Upper lobe of right lung (tissue), 1 donor: ENCODE results near the gene ZNF280A. TPM values are rescaled to one million over a fixed set of nuclear protein-coding genes. Genes with fewer than 3 reads are reported as not detected.

Experiments used
- ATAC-seq: fragments of 200-7000 bp; cut with Tn5 transposase; one replicate; pipeline ENCODE4 v1.9.1; 2020; ENCODE audit warnings: mild to moderate bottlenecking, moderate library complexity
- DNase-seq: peaks from one replicate; pipeline ENCODE4 v3.0.0-alpha.2; 2020
- H3K27ac ChIP-seq: fragments of 200-600 bp; one replicate; pipeline ENCODE4 v1.8.0; 2022
- H3K27me3 ChIP-seq: fragments of 200-600 bp; one replicate; pipeline ENCODE4 v1.8.0; 2022; ENCODE audit warnings: mild to moderate bottlenecking
- H3K36me3 ChIP-seq: fragments of 200-600 bp; one replicate; pipeline ENCODE4 v1.8.0; 2022
- H3K4me1 ChIP-seq: fragments of 200-600 bp; one replicate; pipeline ENCODE4 v1.8.0; 2022
- H3K4me3 ChIP-seq: fragments of 200-600 bp; one replicate; pipeline ENCODE4 v1.8.0; 2022; ENCODE audit warnings: mild to moderate bottlenecking
- H3K9me3 ChIP-seq: fragments of 200-600 bp; one replicate; pipeline ENCODE4 v1.8.0; 2022
- intact Hi-C: fragments of 100-400 bp; cut with DNase I; formaldehyde crosslinking; loops from one replicate; pipeline ENCODE4 v1.11.0; 2022
- total RNA-seq: library from RNA; stranded (reverse); fragmentation: NEBNext Ultra II Directional; extraction: Animal tissue kit (Norgen Biotek cat#: 25700); gene quantifications from one replicate; pipeline ENCODE4 v1.2.1, GENCODE V29; 2021
- TF ChIP-seq, protein P1 (sequence below): fragments of 200-600 bp; IDR thresholded peaks from one replicate; pipeline ENCODE4 v1.8.0; 2022; ENCODE audit warnings: antibody characterized with exemption
- donor health status: DM: no; HTN: yes; CAD: no; lungs with severe emphysema.

ZNF280A gene
- total RNA-seq, 1 donor from 2014 or later = not detected

DNA sequence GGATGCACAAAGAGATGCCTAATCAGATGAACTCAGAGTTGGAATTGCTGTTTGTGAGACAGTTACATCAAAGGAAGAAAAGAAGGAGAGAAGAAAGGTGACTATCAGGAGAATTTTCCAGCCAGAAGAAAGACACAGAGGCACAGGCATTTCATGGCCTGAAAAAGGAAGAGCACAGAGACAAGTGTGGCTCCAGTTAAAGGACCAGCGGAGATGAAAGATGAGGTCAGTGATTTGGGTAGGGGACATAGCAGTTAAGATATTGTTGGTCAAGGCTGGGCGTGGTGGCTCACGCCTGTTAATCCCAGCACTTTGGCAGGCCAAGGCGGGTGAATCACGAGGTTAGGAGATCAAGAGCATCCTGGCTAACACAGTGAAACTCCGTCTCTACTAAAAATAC is 3.4 kb upstream of the ZNF280A start:
- no peaks in the 10 kb centered on the region for H3K4me1 ChIP-seq
- intact Hi-C loops = no loop called here
- no peaks in the 10 kb centered on the region for H3K36me3 ChIP-seq
- H3K9me3 ChIP-seq = no peaks in the 10 kb centered on the region
- H3K4me3 ChIP-seq = no peak overlapping the region
- TF ChIP-seq, protein P1, sequence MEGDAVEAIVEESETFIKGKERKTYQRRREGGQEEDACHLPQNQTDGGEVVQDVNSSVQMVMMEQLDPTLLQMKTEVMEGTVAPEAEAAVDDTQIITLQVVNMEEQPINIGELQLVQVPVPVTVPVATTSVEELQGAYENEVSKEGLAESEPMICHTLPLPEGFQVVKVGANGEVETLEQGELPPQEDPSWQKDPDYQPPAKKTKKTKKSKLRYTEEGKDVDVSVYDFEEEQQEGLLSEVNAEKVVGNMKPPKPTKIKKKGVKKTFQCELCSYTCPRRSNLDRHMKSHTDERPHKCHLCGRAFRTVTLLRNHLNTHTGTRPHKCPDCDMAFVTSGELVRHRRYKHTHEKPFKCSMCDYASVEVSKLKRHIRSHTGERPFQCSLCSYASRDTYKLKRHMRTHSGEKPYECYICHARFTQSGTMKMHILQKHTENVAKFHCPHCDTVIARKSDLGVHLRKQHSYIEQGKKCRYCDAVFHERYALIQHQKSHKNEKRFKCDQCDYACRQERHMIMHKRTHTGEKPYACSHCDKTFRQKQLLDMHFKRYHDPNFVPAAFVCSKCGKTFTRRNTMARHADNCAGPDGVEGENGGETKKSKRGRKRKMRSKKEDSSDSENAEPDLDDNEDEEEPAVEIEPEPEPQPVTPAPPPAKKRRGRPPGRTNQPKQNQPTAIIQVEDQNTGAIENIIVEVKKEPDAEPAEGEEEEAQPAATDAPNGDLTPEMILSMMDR = no peak
- no peak overlapping the region for H3K27ac ChIP-seq
- no peaks in the 10 kb centered on the region for H3K27me3 ChIP-seq
- no peak for ATAC-seq
- DNase-seq = no peak

DNA sequence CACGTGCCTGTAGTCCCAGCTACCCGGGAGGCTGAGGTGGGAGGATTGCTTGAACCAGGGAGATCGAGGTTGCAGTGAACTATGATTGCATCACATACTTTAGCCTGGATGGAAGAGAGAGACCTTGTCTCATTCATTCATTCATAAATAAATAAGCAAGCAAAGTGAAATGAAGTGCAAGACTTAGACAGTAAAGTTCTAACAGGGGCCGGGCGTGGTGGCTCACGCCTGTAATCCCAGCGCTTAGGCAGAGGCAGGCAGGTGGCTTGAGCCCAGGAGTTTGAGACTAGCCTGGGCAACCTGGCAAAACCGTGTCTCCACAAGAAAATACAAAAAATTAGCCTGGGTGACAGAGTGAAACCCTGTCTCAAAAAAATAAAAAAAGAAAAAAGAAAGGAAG is 1.6 kb upstream of the ZNF280A start:
- Histone ChIP-seq H3K27me3 (peaks cover 8% of the 10 kb centered on the region), H3K9me3 (no peaks in the 10 kb centered on the region), H3K4me3 (no peak overlapping the region), H3K4me1 (no peaks in the 10 kb centered on the region), H3K27ac (no peak overlapping the region), H3K36me3 (no peaks in the 10 kb centered on the region)
- no peak for ATAC-seq
- no peak for DNase-seq
- intact Hi-C loops = no loop called here
- TF ChIP-seq, protein P1 = no peak

DNA sequence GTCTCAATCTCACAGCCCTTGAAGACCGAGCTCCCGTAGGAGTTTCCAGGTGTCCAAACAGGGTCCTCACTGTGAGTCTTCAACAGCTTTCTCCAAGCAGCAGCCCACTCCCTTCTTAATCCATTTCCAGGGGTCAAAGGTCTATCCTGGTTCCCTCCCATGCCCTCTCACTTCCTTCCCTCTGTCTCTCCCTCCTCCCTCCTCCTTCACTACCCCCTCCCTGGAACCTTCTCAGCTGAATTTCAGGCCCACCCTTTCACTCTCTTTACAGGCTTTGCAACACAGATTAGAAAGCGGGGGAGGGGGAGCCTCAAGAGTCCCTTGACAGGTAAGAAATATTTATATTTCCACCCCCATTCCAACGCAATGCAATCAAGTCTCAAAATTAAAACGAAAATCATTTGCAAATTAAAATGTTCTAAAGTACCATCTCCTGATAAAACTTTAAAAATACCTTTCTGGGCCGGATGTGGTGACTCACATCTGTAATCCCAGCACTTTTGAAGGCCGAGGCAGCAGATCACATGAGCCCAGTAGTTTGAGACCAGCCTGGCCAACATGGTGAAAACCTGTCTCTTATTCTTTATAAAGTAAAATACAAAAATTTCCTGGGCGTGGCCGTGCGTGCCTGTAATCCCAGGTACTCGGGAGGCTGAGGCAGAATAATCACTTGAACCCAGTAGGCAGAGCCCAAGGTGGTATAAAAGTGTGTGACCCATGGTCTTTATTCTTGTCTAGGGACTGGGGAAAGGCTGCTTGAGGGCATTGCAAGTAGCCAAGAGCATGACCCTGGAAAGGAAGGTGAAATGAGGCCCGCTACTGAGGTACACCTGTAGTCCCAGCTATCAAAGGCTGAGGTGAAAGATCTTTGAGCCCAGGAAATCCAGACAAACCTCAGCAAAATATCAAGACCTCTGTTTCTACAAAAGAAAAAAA is 865 bp upstream of the ZNF280A start:
- H3K27ac ChIP-seq = no peak overlapping the region
- no peaks in the 10 kb centered on the region for H3K36me3 ChIP-seq
- peaks cover 8% of the 10 kb centered on the region for H3K27me3 ChIP-seq
- ATAC-seq = no peak
- no peak overlapping the region for H3K4me3 ChIP-seq
- intact Hi-C loops = no loop called here
- TF ChIP-seq, protein P1 = no peak
- no peaks in the 10 kb centered on the region for H3K4me1 ChIP-seq
- no peaks in the 10 kb centered on the region for H3K9me3 ChIP-seq
- no peak for DNase-seq

DNA sequence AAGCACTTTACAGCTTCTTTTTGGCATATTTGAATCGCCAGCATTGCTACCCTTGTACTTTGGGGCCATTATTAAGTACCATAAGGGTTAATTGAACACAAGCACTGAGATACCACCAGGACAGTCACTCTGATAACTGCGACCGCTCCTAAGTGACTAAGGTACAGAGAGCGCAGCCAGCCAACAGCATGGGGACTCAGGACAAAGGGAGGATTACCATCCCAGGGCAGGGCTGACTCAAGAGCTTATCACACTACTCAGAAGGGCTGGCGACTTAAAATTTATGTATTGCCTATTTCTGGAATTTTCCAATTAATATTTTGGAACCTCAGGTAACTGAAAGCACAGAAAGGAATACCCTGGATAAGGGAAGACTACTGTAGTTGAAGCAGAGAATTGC is 479 bp downstream of the ZNF280A start:
- DNase-seq = no peak
- Histone ChIP-seq H3K9me3 (no peaks in the 10 kb centered on the region), H3K27ac (no peak overlapping the region), H3K4me1 (no peaks in the 10 kb centered on the region), H3K4me3 (no peak overlapping the region), H3K36me3 (no peaks in the 10 kb centered on the region), H3K27me3 (peaks cover 13% of the 10 kb centered on the region)
- intact Hi-C loops = no loop called here
- no peak for ATAC-seq
- TF ChIP-seq, protein P1 = no peak

DNA sequence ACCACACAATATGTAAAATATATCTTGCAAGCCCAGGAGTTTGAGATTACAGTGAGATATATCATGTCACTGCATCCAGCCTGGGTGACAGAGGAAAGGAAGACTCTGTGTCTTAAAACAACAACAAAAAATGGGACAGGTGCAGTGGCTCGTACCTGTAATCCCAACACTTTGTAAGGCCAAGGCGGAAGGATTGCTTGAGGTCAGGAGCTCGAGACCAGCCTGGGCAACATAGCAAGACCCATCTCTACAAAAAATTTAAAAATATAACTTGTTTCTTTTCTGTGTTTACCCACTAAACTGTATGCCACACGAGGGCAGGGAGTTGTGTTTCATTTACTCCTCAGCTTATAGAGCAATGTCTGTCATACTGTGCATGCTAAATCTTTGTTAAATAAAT is 3.1 kb downstream of the ZNF280A start:
- no peaks in the 10 kb centered on the region for H3K4me1 ChIP-seq
- no peak for ATAC-seq
- intact Hi-C loops = no loop called here
- DNase-seq = no peak
- peaks cover 26% of the 10 kb centered on the region for H3K27me3 ChIP-seq
- TF ChIP-seq, protein P1 = no peak
- no peaks in the 10 kb centered on the region for H3K9me3 ChIP-seq
- H3K27ac ChIP-seq = no peak overlapping the region
- no peaks in the 10 kb centered on the region for H3K36me3 ChIP-seq
- H3K4me3 ChIP-seq = no peak overlapping the region
